ENCODE measurements around the gene GRIK2. TPM values are rescaled to one million over a fixed set of nuclear protein-coding genes. Genes with fewer than 3 reads are reported as not detected.

GRIK2 gene
- total RNA-seq, 3 donors from 2014 or later (not counting 1 experiment from before 2014, with no cell fraction given): not detected

DNA sequence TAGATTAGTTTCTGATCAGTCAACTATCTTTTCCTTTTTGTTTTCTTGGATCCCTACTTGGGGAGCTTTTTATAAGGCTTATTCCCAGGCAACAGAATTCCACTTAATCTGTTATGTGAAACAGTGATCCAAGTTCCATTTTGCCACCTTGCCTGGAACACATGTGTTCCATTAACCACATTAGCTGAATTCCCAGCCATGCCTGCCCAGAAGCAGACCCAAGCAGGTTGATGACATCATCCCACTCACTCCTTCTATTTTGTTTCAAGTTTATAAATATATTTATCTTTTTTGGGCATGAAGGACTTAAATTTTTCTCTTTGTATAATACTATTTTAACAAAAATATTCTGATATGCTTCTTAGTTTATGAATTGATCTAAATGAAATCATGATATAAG is 587.4 kb downstream of the GRIK2 start:
- Mint-ChIP-seq H3K4me1 (no peaks in the 10 kb centered on the region), H3K27ac (no peak overlapping the region), H3K36me3 (no peaks in the 10 kb centered on the region), H3K4me3 (no peak overlapping the region), H3K9me3 (peaks cover 15 to 16% of the 10 kb centered on the region in 2 donors), H3K27me3 (ENCODE audit: low read depth in 2 of 2) (no peaks in the 10 kb centered on the region)
- Histone ChIP-seq H3K4me1 (ENCODE audit: control insufficient read depth, insufficient read depth, low read length) (no peaks in the 10 kb centered on the region), H3K27ac (ENCODE audit: low read length) (no peak overlapping the region), H3K27me3 (ENCODE audit: control insufficient read depth, insufficient read depth, low read length) (no peaks in the 10 kb centered on the region), H3K9me3 (ENCODE audit: control insufficient read depth, insufficient read depth, low read length) (peaks cover 8% of the 10 kb centered on the region), H3K4me3 (ENCODE audit: low read length) (no peak overlapping the region), H3K36me3 (ENCODE audit: control insufficient read depth, insufficient read depth, low read length) (no peaks in the 10 kb centered on the region)
- TF ChIP-seq, protein P1, sequence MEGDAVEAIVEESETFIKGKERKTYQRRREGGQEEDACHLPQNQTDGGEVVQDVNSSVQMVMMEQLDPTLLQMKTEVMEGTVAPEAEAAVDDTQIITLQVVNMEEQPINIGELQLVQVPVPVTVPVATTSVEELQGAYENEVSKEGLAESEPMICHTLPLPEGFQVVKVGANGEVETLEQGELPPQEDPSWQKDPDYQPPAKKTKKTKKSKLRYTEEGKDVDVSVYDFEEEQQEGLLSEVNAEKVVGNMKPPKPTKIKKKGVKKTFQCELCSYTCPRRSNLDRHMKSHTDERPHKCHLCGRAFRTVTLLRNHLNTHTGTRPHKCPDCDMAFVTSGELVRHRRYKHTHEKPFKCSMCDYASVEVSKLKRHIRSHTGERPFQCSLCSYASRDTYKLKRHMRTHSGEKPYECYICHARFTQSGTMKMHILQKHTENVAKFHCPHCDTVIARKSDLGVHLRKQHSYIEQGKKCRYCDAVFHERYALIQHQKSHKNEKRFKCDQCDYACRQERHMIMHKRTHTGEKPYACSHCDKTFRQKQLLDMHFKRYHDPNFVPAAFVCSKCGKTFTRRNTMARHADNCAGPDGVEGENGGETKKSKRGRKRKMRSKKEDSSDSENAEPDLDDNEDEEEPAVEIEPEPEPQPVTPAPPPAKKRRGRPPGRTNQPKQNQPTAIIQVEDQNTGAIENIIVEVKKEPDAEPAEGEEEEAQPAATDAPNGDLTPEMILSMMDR (IDR thresholded peaks at IDR 0.05): no peak
- intact Hi-C loops (cut with micrococcal nuclease): no loop called here
- DNase-seq (no peak), ATAC-seq (no peak)

DNA sequence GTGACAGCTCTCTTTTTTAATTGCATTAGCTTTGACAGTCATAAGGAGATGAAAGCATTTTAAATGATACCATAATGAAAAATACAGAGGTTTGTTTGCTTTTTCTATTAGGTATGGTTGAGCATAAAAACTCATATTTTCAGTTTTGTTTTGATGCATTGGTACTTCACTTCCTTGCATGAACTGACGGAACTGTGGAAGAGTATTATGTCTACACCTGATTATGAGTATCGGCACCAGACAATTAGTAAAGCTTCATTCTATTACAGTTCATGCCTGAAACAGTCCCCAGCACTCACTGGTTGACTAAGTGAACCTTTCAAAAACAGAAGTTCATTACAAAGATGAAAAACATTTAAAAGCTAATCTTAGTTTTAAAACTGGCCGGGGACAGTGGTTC is 593.0 kb downstream of the GRIK2 start:
- Histone ChIP-seq H3K27me3 (ENCODE audit: control insufficient read depth, insufficient read depth, low read length) (no peaks in the 10 kb centered on the region), H3K4me1 (ENCODE audit: control insufficient read depth, insufficient read depth, low read length) (no peaks in the 10 kb centered on the region), H3K36me3 (ENCODE audit: control insufficient read depth, insufficient read depth, low read length) (no peaks in the 10 kb centered on the region), H3K9me3 (ENCODE audit: control insufficient read depth, insufficient read depth, low read length) (no peaks in the 10 kb centered on the region), H3K4me3 (ENCODE audit: low read length) (no peak overlapping the region), H3K27ac (ENCODE audit: low read length) (no peak overlapping the region)
- no peak for DNase-seq
- WGBS (ENCODE audit: insufficient coverage): 92% methylated on average over 3 of the region's 3 CpGs
- Mint-ChIP-seq H3K36me3 (no peaks in the 10 kb centered on the region), H3K4me1 (no peaks in the 10 kb centered on the region), H3K27me3 (ENCODE audit: low read depth in 2 of 2) (no peaks in the 10 kb centered on the region), H3K27ac (no peak overlapping the region), H3K9me3 (peaks cover 6 to 7% of the 10 kb centered on the region in 2 donors), H3K4me3 (no peak overlapping the region)
- TF ChIP-seq, protein P1 (IDR thresholded peaks at IDR 0.05): no peak
- ATAC-seq: no peak
- intact Hi-C loops (cut with micrococcal nuclease): no loop called here

DNA sequence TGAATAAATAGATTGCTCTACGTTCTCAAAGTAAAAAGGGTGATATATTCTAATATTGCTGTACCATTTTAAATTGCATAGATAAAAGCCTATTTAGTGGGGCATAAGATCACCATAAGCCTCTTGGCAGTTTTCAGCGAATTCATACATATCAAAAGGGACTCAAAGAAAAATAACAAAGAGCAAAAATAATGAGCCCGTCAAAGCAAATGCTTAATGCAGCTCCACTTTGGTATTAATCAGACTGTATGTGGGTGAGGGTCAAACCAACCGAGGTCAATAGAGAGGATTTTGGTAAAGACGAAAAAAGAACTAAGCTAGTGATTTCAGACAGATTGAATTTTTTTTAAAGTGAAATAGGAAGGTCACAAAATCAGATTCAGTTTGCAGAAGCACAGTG is 598.8 kb downstream of the GRIK2 start:
- peaks cover 0 to 4% of the 10 kb centered on the region in 2 donors for H3K9me3 Mint-ChIP-seq
- no peaks in the 10 kb centered on the region for H3K36me3 Mint-ChIP-seq
- Histone ChIP-seq H3K27ac (ENCODE audit: low read length) (no peak overlapping the region), H3K36me3 (ENCODE audit: control insufficient read depth, insufficient read depth, low read length) (no peaks in the 10 kb centered on the region), H3K4me1 (ENCODE audit: control insufficient read depth, insufficient read depth, low read length) (no peaks in the 10 kb centered on the region), H3K4me3 (ENCODE audit: low read length) (no peak overlapping the region), H3K27me3 (ENCODE audit: control insufficient read depth, insufficient read depth, low read length) (no peaks in the 10 kb centered on the region), H3K9me3 (ENCODE audit: control insufficient read depth, insufficient read depth, low read length) (no peaks in the 10 kb centered on the region)
- H3K4me3 Mint-ChIP-seq: no peak overlapping the region
- H3K27me3 Mint-ChIP-seq (ENCODE audit: low read depth in 2 of 2): no peaks in the 10 kb centered on the region
- H3K4me1 Mint-ChIP-seq: no peaks in the 10 kb centered on the region
- TF ChIP-seq, protein P1 (IDR thresholded peaks at IDR 0.05): no peak
- ATAC-seq (no peak), DNase-seq (no peak)
- no peak overlapping the region for H3K27ac Mint-ChIP-seq
- 60% methylated on average over 4 of the region's 5 CpGs for WGBS (ENCODE audit: insufficient coverage)
- intact Hi-C loops (cut with micrococcal nuclease): no loop called here

DNA sequence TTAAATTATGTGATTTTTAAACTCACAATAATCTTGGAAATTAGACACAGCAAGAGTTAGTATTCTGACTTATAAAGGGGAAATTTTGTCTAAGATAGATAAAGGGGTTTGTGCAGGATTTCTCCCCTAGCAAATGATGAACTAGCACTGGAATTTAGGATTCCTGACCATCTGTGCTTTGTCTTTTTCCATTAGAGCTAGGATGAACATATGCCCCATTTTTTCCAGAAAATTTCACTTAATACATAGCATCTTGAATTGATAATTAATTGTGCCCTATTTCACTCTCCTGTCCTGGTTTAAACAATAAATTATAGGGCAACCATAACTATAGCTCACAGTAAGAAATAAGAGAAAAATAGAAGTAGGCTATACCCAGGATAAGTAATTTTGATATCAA is 601.0 kb downstream of the GRIK2 start:
- Mint-ChIP-seq H3K9me3 (peaks cover 0 to 2% of the 10 kb centered on the region in 2 donors), H3K36me3 (no peaks in the 10 kb centered on the region), H3K4me3 (no peak overlapping the region), H3K27me3 (ENCODE audit: low read depth in 2 of 2) (no peaks in the 10 kb centered on the region), H3K4me1 (no peaks in the 10 kb centered on the region), H3K27ac (no peak overlapping the region)
- H3K9me3 ChIP-seq (ENCODE audit: control insufficient read depth, insufficient read depth, low read length): no peaks in the 10 kb centered on the region
- H3K27me3 ChIP-seq (ENCODE audit: control insufficient read depth, insufficient read depth, low read length): no peaks in the 10 kb centered on the region
- ATAC-seq: no peak
- H3K4me3 ChIP-seq (ENCODE audit: low read length): no peak overlapping the region
- H3K4me1 ChIP-seq (ENCODE audit: control insufficient read depth, insufficient read depth, low read length): no peaks in the 10 kb centered on the region
- DNase-seq: no peak
- no peaks in the 10 kb centered on the region for H3K36me3 ChIP-seq (ENCODE audit: control insufficient read depth, insufficient read depth, low read length)
- intact Hi-C loops (cut with micrococcal nuclease): no loop called here
- TF ChIP-seq, protein P1 (IDR thresholded peaks at IDR 0.05): no peak
- no peak overlapping the region for H3K27ac ChIP-seq (ENCODE audit: low read length)

Measured in natural killer cell (primary cell).